IMR-90 (cell line): ENCODE measurements around the gene GVQW3. TPM values are rescaled to one million over a fixed set of nuclear protein-coding genes. Genes with fewer than 3 reads are reported as not detected.

Experiments used
- ATAC-seq: fragments of 200-7000 bp; cut with Tn5 transposase; 2 replicates; pipeline ENCODE4 v1.9.1; 2020; ENCODE audit warnings: low read depth, mild to moderate bottlenecking, moderate library complexity
- BruUV-seq: library from RNA; stranded (reverse); fragments of 400-500 nt; replicated peaks from 2 replicates; lab custom pipeline; 2021; lab: Mats Ljungman, UMichigan
- CTCF ChIA-PET: fragments of 300-600 bp; formaldehyde crosslinking; extraction: SDS; loops from one replicate; lab custom pipeline; 2021; ENCODE audit warnings: antibody characterized with exemption; lab: Yijun Ruan, JAX
- POLR2A ChIA-PET: fragments of 300-600 bp; sonication (Branson Sonifier 250); formaldehyde crosslinking; loops from one replicate; lab custom pipeline; 2022; ENCODE audit warnings: antibody characterized with exemption; ENCODE audit not compliant: unreplicated experiment; lab: Charles Lee
- DNase-seq: peaks from one replicate; pipeline ENCODE4 v3.0.0; 2013
- H2AFZ ChIP-seq: replicated peaks from 2 replicates; pipeline ENCODE3; 2013; ENCODE audit warnings: low read length, mild to moderate bottlenecking; ENCODE audit not compliant: poor library complexity
- H2AK5ac ChIP-seq: 2 replicates; pipeline ENCODE4 v1.6.1; 2013; ENCODE audit warnings: low read depth, low read length, inconsistent platforms
- H2AK9ac ChIP-seq: replicated peaks from 2 replicates; pipeline ENCODE3; 2013; ENCODE audit warnings: mild to moderate bottlenecking, low read depth, low read length, moderate library complexity; ENCODE audit not compliant: poor library complexity
- H2BK120ac ChIP-seq: 2 replicates; pipeline ENCODE4 v1.6.1; 2013; ENCODE audit warnings: low read depth, low read length, inconsistent platforms
- H2BK15ac ChIP-seq: 3 replicates; pipeline ENCODE4 v1.6.1; 2013; ENCODE audit warnings: low read depth, low read length, inconsistent platforms
- H2BK20ac ChIP-seq: 2 replicates; pipeline ENCODE4 v1.6.1; 2013; ENCODE audit warnings: low read depth, mild to moderate bottlenecking, inconsistent platforms, low read length, moderate library complexity
- H2BK5ac ChIP-seq: 2 replicates; pipeline ENCODE4 v1.6.1; 2013; ENCODE audit warnings: mild to moderate bottlenecking, low read depth, low read length, inconsistent platforms; ENCODE audit not compliant: poor library complexity, severe bottlenecking
- H3K14ac ChIP-seq: replicated peaks from 2 replicates; pipeline ENCODE4 v1.6.1; 2013; ENCODE audit warnings: low read depth, low read length, inconsistent platforms
- H3K18ac ChIP-seq: 2 replicates; pipeline ENCODE4 v1.6.1; 2013; ENCODE audit warnings: low read depth, low read length, control low read depth
- H3K23ac ChIP-seq: 2 replicates; pipeline ENCODE4 v1.6.1; 2013; ENCODE audit warnings: low read depth, low read length, inconsistent platforms
- H3K27ac ChIP-seq: 2 replicates; pipeline ENCODE4 v1.5.1; 2013; ENCODE audit warnings: mild to moderate bottlenecking, control low read depth, low read length; ENCODE audit not compliant: insufficient read depth
- H3K27me3 ChIP-seq: 2 replicates; pipeline ENCODE4 v1.6.1; 2013; ENCODE audit warnings: low read length; ENCODE audit not compliant: control insufficient read depth, insufficient read depth
- H3K36me3 ChIP-seq: 2 replicates; pipeline ENCODE4 v1.6.1; 2013; ENCODE audit warnings: low read length, mixed read lengths; ENCODE audit not compliant: control insufficient read depth, insufficient read depth
- H3K4ac ChIP-seq: 2 replicates; pipeline ENCODE4 v1.6.1; 2013; ENCODE audit warnings: low read depth, low read length, inconsistent platforms
- H3K4me1 ChIP-seq: 2 replicates; pipeline ENCODE4 v1.6.1; 2013; ENCODE audit warnings: low read length, mixed read lengths; ENCODE audit not compliant: control insufficient read depth, insufficient read depth
- H3K4me2 ChIP-seq: 2 replicates; pipeline ENCODE4 v1.6.1; 2013; ENCODE audit warnings: low read depth, mild to moderate bottlenecking, control low read depth, low read length, moderate library complexity
- H3K4me3 ChIP-seq: 2 replicates; pipeline ENCODE4 v1.5.1; 2013; ENCODE audit warnings: low read depth, mild to moderate bottlenecking, control low read depth, low read length, moderate library complexity; ENCODE audit not compliant: insufficient read depth
- H3K56ac ChIP-seq: 2 replicates; pipeline ENCODE4 v1.6.1; 2013; ENCODE audit warnings: low read length, inconsistent platforms; ENCODE audit not compliant: insufficient read depth; ENCODE audit errors: extremely low read depth
- H3K79me1 ChIP-seq, 2 experiments: 2 replicates each; pipeline ENCODE4 v1.6.1; 2013; ENCODE audit warnings: low read length in 2 of 2, inconsistent platforms in 1 of 2, low read depth in 1 of 2
- H3K9ac ChIP-seq: 2 replicates; pipeline ENCODE4 v1.6.1; 2013; ENCODE audit warnings: low read depth, low read length, control low read depth
- H3K9me1 ChIP-seq: 2 replicates; pipeline ENCODE4 v1.6.1; 2013; ENCODE audit warnings: low read length, inconsistent platforms; ENCODE audit not compliant: insufficient read depth
- H3K9me3 ChIP-seq: 2 replicates; pipeline ENCODE4 v1.6.1; 2013; ENCODE audit warnings: low read length; ENCODE audit not compliant: control insufficient read depth, insufficient read depth
- H4K20me1 ChIP-seq: 2 replicates; pipeline ENCODE4 v1.6.1; 2013; ENCODE audit warnings: low read length, inconsistent platforms; ENCODE audit not compliant: insufficient read depth
- H4K5ac ChIP-seq: 2 replicates; pipeline ENCODE4 v1.6.1; 2013; ENCODE audit warnings: mild to moderate bottlenecking, low read depth, low read length, control low read depth
- H4K8ac ChIP-seq, 2 experiments: 2 replicates each; pipeline ENCODE4 v1.6.1; 2013; ENCODE audit warnings: low read depth in 2 of 2, low read length in 2 of 2, control low read depth in 1 of 2, inconsistent platforms in 1 of 2
- H4K91ac ChIP-seq: 2 replicates; pipeline ENCODE4 v1.6.1; 2013; ENCODE audit warnings: low read depth, low read length, inconsistent platforms; ENCODE audit not compliant: insufficient read depth
- BHLHE40 ChIP-seq: fragments of 150-350 bp; IDR thresholded peaks from 2 replicates; pipeline ENCODE4 v1.6.1; 2016; ENCODE audit warnings: mild to moderate bottlenecking, low read depth, low read length
- CEBPB ChIP-seq: IDR thresholded peaks from 2 replicates; pipeline ENCODE4 v1.6.1; 2012; ENCODE audit warnings: low read depth, low read length, improper control_type of control experiment
- CHD1 ChIP-seq: IDR thresholded peaks from 2 replicates; pipeline ENCODE4 v1.6.1; 2012; ENCODE audit warnings: low read depth, low read length, improper control_type of control experiment
- FOS ChIP-seq: fragments of 150-350 bp; IDR thresholded peaks from 2 replicates; pipeline ENCODE4 v1.6.1; 2016; ENCODE audit warnings: low read depth, low read length
- MAFK ChIP-seq: IDR thresholded peaks from 2 replicates; pipeline ENCODE4 v1.6.1; 2012; ENCODE audit warnings: low read depth, low read length, improper control_type of control experiment
- RFX5 ChIP-seq: IDR thresholded peaks from 2 replicates; pipeline ENCODE4 v1.8.0; 2012; ENCODE audit warnings: low read depth, mild to moderate bottlenecking, low read length, moderate library complexity
- USF2 ChIP-seq: fragments of 150-350 bp; IDR thresholded peaks from 2 replicates; pipeline ENCODE4 v1.6.1; 2017; ENCODE audit warnings: mild to moderate bottlenecking, antibody characterized with exemption, low read length, low read depth
- WGBS, 2 experiments: methylation state at CpG; one replicate each; pipeline versions ENCODE4 v1.1.5 to v1.1.7; 2013; ENCODE audit warnings: missing lambda C conversion rate in 2 of 2; ENCODE audit not compliant: insufficient read length in 1 of 2; ENCODE audit errors: extremely low coverage in 2 of 2; 5-methylcytosine and 5-hydroxymethylcytosine counted together
- dilution Hi-C: fragments of 300-500 bp; cut with HindIII; formaldehyde crosslinking; loops from one replicate; pipeline ENCODE4 v1.14.3; 2018; ENCODE audit warnings: low sequenced_read_pairs; ENCODE audit not compliant: unreplicated experiment
- in situ Hi-C: fragments of 300-500 bp; cut with MboI; formaldehyde crosslinking; loops from 3 replicates; pipeline ENCODE4 v1.14.3; 2019; ENCODE audit warnings: low sequenced_read_pairs, inconsistent platforms, mixed read lengths
- intact Hi-C: fragments of 100-400 bp; cut with micrococcal nuclease; formaldehyde crosslinking; loops from 2 replicates; pipeline ENCODE4 v1.10.0; 2022
- polyA plus RNA-seq, 3 experiments: library from polyadenylated mRNA; depleted of rRNA; stranded (reverse); fragments of >200 nt; gene quantifications; 2 replicates each; pipeline ENCODE4 v1.2.3, GENCODE V29; 2012; ENCODE audit warnings: low replicate concordance in 1 of 3
- total RNA-seq: library from RNA; depleted of rRNA; stranded (reverse); fragments of >200 nt; gene quantifications from 2 replicates; pipeline ENCODE4 v1.2.3, GENCODE V29; 2012

GVQW3 gene
- total and polyA plus RNA-seq, 2 of the 4 experiments (the other 2 are of a cell fraction): 0.96 to 1.1 TPM

GRCh38 chr11:76337469-76337868 is 43.7 kb upstream of the GVQW3 start:
- Histone ChIP-seq H3K14ac (no peak overlapping the region), H4K8ac (no peak overlapping the region), H3K9me1 (no peaks in the 10 kb centered on the region), H3K4me2 (no peak overlapping the region), H2AK9ac (no peak overlapping the region), H3K27me3 (peaks cover 2% of the 10 kb centered on the region; the same call in 1 of the 2 replicates), H2BK120ac (no peak overlapping the region), H4K5ac (no peak overlapping the region), H3K27ac (no peak overlapping the region), H3K4ac (no peak overlapping the region), H3K9me3 (peaks cover 9% of the 10 kb centered on the region), H4K91ac (no peak overlapping the region), H3K79me1 (no peaks in the 10 kb centered on the region), H3K4me3 (no peak overlapping the region), H3K9ac (no peak overlapping the region), H2AFZ (no peak overlapping the region), H3K4me1 (no peaks in the 10 kb centered on the region), H3K18ac (no peak overlapping the region), H2BK15ac (no peak overlapping the region), H3K23ac (no peak overlapping the region), H3K56ac (no peak overlapping the region), H4K20me1 (no peaks in the 10 kb centered on the region; the same call in 1 of the 2 replicates), H2BK20ac (no peak overlapping the region), H3K36me3 (no peaks in the 10 kb centered on the region), H2AK5ac (no peak overlapping the region), H2BK5ac (no peak overlapping the region)
- TF ChIP-seq CHD1 (no peak), RFX5 (no peak), BHLHE40 (no peak), FOS (no peak), CEBPB (no peak), USF2 (no peak), MAFK (peak; percentile 76)
- CTCF ChIA-PET: interaction anchor here (0.6 kb wide), 1 partner anchor 8 kb away, joined by 4 read pairs; no protein-coding TSS in a partner anchor
- no peak for ATAC-seq
- BruUV-seq: no TSS peak
- dilution Hi-C loops: no loop called here
- intact Hi-C loops: no loop called here
- in situ Hi-C loops: no loop called here
- POLR2A ChIA-PET: no interaction called here
- WGBS, 2 experiments: no CpG with 5 or more reads among the region's 1 CpG
- DNase-seq: no peak
